Measurements from ENCODE around the gene OLFM2. TPM values are rescaled to one million over a fixed set of nuclear protein-coding genes. Genes with fewer than 3 reads are reported as not detected.

The OLFM2 gene
- total and polyA plus RNA-seq, 9 of the 15 experiments (the other 6 are each of a cell fraction or from before 2014, with no cell fraction given) = 0.10 to 0.33 (median 0.23) TPM; not detected in 4

DNA sequence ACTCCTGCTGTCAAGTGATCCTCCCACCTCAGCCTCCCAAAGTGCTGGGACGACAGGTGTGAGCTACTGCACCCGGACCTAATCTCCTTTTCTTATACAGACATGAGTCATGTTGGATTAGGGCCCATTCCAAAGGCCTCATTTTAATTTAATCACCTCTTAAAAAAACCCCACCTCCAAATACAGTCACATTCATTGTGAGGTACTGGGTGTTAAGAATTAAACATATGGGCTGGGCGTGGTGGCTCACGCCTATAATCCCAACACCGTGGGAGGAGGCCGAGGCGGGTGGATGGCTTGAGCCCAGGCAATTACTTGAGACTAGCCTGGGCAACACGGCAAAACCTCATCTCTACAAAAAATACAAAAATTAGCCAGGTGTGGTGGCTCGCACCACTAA, 54.6 kb downstream of the OLFM2 start (continued):
- TF ChIP-seq, protein P1, sequence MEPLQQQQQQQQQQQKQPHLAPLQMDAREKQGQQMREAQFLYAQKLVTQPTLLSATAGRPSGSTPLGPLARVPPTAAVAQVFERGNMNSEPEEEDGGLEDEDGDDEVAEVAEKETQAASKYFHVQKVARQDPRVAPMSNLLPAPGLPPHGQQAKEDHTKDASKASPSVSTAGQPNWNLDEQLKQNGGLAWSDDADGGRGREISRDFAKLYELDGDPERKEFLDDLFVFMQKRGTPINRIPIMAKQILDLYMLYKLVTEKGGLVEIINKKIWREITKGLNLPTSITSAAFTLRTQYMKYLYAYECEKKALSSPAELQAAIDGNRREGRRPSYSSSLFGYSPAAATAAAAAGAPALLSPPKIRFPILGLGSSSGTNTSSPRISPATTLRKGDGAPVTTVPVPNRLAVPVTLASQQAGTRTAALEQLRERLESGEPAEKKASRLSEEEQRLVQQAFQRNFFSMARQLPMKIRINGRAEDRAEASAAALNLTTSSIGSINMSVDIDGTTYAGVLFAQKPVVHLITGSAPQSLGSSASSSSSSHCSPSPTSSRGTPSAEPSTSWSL (CRISPR knock-in tag; IDR thresholded peaks at IDR 0.05; ENCODE audit: borderline replicate concordance) = no peak
- TF ChIP-seq, protein P2, sequence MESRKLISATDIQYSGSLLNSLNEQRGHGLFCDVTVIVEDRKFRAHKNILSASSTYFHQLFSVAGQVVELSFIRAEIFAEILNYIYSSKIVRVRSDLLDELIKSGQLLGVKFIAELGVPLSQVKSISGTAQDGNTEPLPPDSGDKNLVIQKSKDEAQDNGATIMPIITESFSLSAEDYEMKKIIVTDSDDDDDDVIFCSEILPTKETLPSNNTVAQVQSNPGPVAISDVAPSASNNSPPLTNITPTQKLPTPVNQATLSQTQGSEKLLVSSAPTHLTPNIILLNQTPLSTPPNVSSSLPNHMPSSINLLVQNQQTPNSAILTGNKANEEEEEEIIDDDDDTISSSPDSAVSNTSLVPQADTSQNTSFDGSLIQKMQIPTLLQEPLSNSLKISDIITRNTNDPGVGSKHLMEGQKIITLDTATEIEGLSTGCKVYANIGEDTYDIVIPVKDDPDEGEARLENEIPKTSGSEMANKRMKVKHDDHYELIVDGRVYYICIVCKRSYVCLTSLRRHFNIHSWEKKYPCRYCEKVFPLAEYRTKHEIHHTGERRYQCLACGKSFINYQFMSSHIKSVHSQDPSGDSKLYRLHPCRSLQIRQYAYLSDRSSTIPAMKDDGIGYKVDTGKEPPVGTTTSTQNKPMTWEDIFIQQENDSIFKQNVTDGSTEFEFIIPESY (CRISPR knock-in tag; IDR thresholded peaks at IDR 0.05) = no peak
- TF ChIP-seq, protein P3, sequence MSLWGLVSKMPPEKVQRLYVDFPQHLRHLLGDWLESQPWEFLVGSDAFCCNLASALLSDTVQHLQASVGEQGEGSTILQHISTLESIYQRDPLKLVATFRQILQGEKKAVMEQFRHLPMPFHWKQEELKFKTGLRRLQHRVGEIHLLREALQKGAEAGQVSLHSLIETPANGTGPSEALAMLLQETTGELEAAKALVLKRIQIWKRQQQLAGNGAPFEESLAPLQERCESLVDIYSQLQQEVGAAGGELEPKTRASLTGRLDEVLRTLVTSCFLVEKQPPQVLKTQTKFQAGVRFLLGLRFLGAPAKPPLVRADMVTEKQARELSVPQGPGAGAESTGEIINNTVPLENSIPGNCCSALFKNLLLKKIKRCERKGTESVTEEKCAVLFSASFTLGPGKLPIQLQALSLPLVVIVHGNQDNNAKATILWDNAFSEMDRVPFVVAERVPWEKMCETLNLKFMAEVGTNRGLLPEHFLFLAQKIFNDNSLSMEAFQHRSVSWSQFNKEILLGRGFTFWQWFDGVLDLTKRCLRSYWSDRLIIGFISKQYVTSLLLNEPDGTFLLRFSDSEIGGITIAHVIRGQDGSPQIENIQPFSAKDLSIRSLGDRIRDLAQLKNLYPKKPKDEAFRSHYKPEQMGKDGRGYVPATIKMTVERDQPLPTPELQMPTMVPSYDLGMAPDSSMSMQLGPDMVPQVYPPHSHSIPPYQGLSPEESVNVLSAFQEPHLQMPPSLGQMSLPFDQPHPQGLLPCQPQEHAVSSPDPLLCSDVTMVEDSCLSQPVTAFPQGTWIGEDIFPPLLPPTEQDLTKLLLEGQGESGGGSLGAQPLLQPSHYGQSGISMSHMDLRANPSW (CRISPR knock-in tag; IDR thresholded peaks at IDR 0.05) = no peak
- no peak for TF ChIP-seq SAP30 (IDR thresholded peaks at IDR 0.05; ENCODE audit: borderline replicate concordance, insufficient read depth, low read depth, low read length, poor library complexity, severe bottlenecking)
- TF ChIP-seq CBFA2T3 (IDR thresholded peaks at IDR 0.05) = no peak
- TF ChIP-seq BRD9 (IDR thresholded peaks at IDR 0.05; ENCODE audit: low read depth, partially characterized antibody) = no peak
- no peak for TF ChIP-seq HEY1 (CRISPR knock-in tag; IDR thresholded peaks at IDR 0.05; ENCODE audit: borderline replicate concordance)
- TF ChIP-seq, protein P4, sequence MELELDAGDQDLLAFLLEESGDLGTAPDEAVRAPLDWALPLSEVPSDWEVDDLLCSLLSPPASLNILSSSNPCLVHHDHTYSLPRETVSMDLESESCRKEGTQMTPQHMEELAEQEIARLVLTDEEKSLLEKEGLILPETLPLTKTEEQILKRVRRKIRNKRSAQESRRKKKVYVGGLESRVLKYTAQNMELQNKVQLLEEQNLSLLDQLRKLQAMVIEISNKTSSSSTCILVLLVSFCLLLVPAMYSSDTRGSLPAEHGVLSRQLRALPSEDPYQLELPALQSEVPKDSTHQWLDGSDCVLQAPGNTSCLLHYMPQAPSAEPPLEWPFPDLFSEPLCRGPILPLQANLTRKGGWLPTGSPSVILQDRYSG (tag; conservative IDR thresholded peaks at IDR 0.05; ENCODE audit: low read depth) = no peak
- TF ChIP-seq, protein P5, sequence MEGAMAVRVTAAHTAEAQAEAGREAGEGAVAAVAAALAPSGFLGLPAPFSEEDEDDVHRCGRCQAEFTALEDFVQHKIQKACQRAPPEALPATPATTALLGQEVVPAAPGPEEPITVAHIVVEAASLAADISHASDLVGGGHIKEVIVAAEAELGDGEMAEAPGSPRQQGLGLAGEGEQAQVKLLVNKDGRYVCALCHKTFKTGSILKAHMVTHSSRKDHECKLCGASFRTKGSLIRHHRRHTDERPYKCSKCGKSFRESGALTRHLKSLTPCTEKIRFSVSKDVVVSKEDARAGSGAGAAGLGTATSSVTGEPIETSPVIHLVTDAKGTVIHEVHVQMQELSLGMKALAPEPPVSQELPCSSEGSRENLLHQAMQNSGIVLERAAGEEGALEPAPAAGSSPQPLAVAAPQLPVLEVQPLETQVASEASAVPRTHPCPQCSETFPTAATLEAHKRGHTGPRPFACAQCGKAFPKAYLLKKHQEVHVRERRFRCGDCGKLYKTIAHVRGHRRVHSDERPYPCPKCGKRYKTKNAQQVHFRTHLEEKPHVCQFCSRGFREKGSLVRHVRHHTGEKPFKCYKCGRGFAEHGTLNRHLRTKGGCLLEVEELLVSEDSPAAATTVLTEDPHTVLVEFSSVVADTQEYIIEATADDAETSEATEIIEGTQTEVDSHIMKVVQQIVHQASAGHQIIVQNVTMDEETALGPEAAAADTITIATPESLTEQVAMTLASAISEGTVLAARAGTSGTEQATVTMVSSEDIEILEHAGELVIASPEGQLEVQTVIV (CRISPR knock-in tag; IDR thresholded peaks at IDR 0.05; ENCODE audit: borderline replicate concordance) = no peak
- TF ChIP-seq, protein P6, sequence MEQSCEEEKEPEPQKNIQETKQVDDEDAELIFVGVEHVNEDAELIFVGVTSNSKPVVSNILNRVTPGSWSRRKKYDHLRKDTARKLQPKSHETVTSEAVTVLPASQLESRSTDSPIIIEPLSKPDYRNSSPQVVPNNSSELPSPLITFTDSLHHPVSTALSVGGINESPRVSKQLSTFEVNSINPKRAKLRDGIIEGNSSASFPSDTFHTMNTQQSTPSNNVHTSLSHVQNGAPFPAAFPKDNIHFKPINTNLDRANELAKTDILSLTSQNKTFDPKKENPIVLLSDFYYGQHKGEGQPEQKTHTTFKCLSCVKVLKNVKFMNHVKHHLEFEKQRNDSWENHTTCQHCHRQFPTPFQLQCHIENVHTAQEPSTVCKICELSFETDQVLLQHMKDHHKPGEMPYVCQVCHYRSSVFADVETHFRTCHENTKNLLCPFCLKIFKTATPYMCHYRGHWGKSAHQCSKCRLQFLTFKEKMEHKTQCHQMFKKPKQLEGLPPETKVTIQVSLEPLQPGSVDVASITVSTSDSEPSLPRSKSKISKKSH (CRISPR knock-in tag; IDR thresholded peaks at IDR 0.05) = no peak
- no peak for TF ChIP-seq ELF1 (tag; IDR thresholded peaks at IDR 0.05)
- TF ChIP-seq TEAD4 (IDR thresholded peaks at IDR 0.05; ENCODE audit: low read length) = no peak
- TF ChIP-seq TEAD4 (CRISPR knock-in tag; IDR thresholded peaks at IDR 0.05; ENCODE audit: borderline replicate concordance) = no peak
- TF ChIP-seq CEBPB (tag; IDR thresholded peaks at IDR 0.05) = no peak
- TF ChIP-seq ZNF124 (CRISPR knock-in tag; IDR thresholded peaks at IDR 0.05) = no peak
- TF ChIP-seq EP400 (IDR thresholded peaks at IDR 0.05) = no peak
- TF ChIP-seq MAFF (IDR thresholded peaks at IDR 0.05; ENCODE audit: low read length) = no peak
